GM21529 (cell line): Measurements from ENCODE around the gene HYLS1.
A peak's percentile ranks its signal among the peaks of the same experiment; 100 is the strongest.
"Not testable (repeated sequence)": the region's sequence is repeated elsewhere in the genome, so short reads cannot be mapped to it uniquely, and the experiment has no call there.

Experiments used
- ATAC-seq: cut with Tn5 transposase; IDR thresholded peaks from one replicate; pipeline ENCODE4 v1.9.1; 2021; ENCODE audit not compliant: unreplicated experiment

Gene HYLS1

GRCh38 chr11:125887373-125888324, at the start of gene HYLS1:
Gene HYLS1 (plus strand): TSS chr11:125887668. CDS start chr11:125899369, 11,701 bp downstream.
- ATAC-seq = peak; percentile 88

GRCh38 chr11:125842321-125842948, 45.0 kb upstream of the HYLS1 start:
- no peak for ATAC-seq

GRCh38 chr11:125846188-125846587, 41.3 kb upstream of the HYLS1 start:
- ATAC-seq = no peak

GRCh38 chr11:125857670-125858069, 29.8 kb upstream of the HYLS1 start:
- ATAC-seq = not testable (repeated sequence)

GRCh38 chr11:125862786-125863185, 24.7 kb upstream of the HYLS1 start:
- not testable (repeated sequence) for ATAC-seq

GRCh38 chr11:125865354-125865753, 22.1 kb upstream of the HYLS1 start:
- not testable (repeated sequence) for ATAC-seq

GRCh38 chr11:125869521-125869920, 17.9 kb upstream of the HYLS1 start:
- no peak for ATAC-seq

- ATAC-seq = no peak
Measured at GRCh38 chr11:125871391-125872137, 15.9 kb upstream of the HYLS1 start.

- ATAC-seq = no peak
Measured at GRCh38 chr11:125872138-125872491, 15.4 kb upstream of the HYLS1 start.

- ATAC-seq = no peak
Measured at GRCh38 chr11:125873881-125874555, 13.4 kb upstream of the HYLS1 start.

GRCh38 chr11:125874556-125875124, 12.8 kb upstream of the HYLS1 start:
- ATAC-seq = no peak

- ATAC-seq = no peak
Measured at GRCh38 chr11:125881291-125881690, 6.2 kb upstream of the HYLS1 start.

- ATAC-seq = no peak
Measured at GRCh38 chr11:125883375-125883774, 4.1 kb upstream of the HYLS1 start.

- ATAC-seq = peak; percentile 31
Measured at GRCh38 chr11:125886997-125887372, 483 bp upstream of the HYLS1 start.

GRCh38 chr11:125890447-125891100, 3.1 kb downstream of the HYLS1 start:
- ATAC-seq = no peak

- ATAC-seq = no peak
Measured at GRCh38 chr11:125892071-125892470, 4.6 kb downstream of the HYLS1 start.

- ATAC-seq = no peak
Measured at GRCh38 chr11:125892994-125893393, 5.5 kb downstream of the HYLS1 start.

- ATAC-seq = no peak
Measured at GRCh38 chr11:125901872-125902271, 14.4 kb downstream of the HYLS1 start.

GRCh38 chr11:125902277-125902926, 14.9 kb downstream of the HYLS1 start:
- no peak for ATAC-seq
